Measurements from ENCODE around the gene IQGAP3. TPM values are rescaled to one million over a fixed set of nuclear protein-coding genes. Genes with fewer than 3 reads are reported as not detected.

IQGAP3 gene
- polyA plus RNA-seq, 1 experiment = 28.1 TPM

DNA sequence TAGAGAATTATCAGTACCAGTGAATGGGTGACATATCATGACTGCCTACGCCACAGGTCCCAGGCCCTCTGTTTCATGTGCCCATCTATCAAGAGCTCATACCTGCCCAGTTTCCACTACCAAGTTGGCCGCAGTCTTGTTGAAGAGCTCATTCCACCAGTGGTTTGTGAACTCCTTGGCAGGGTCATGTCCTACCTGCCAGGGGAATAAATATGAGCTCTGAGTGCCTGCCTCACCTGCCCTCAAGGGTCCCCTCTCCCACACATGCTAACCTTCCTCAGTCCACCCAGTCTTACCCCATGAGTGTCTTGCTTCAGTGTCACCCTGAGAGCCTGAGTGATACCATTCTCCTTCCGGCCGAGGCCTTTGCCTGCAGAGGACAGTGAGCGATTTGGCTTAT is 25.8 kb upstream of the IQGAP3 start:
- CTCF ChIA-PET = no interaction called here

GRCh38 chr1:156596426-156596825 is 24.1 kb upstream of the IQGAP3 start:
- Histone ChIP-seq H3K36me3 (ENCODE audit: control insufficient read depth, insufficient read depth, low read length) (peaks cover 11% of the 10 kb centered on the region), H3K4me3 (ENCODE audit: low read depth, low read length) (no peak overlapping the region), H3K27me3 (ENCODE audit: control insufficient read depth, insufficient read depth, low read length) (no peaks in the 10 kb centered on the region)
- POLR2A ChIA-PET = no interaction called here
- TF ChIP-seq, protein P1, sequence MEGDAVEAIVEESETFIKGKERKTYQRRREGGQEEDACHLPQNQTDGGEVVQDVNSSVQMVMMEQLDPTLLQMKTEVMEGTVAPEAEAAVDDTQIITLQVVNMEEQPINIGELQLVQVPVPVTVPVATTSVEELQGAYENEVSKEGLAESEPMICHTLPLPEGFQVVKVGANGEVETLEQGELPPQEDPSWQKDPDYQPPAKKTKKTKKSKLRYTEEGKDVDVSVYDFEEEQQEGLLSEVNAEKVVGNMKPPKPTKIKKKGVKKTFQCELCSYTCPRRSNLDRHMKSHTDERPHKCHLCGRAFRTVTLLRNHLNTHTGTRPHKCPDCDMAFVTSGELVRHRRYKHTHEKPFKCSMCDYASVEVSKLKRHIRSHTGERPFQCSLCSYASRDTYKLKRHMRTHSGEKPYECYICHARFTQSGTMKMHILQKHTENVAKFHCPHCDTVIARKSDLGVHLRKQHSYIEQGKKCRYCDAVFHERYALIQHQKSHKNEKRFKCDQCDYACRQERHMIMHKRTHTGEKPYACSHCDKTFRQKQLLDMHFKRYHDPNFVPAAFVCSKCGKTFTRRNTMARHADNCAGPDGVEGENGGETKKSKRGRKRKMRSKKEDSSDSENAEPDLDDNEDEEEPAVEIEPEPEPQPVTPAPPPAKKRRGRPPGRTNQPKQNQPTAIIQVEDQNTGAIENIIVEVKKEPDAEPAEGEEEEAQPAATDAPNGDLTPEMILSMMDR (IDR thresholded peaks at IDR 0.05; ENCODE audit: insufficient read depth, low read depth, low read length) = no peak
- CTCF ChIA-PET = interaction anchor here (1.2 kb wide), 1 partner anchor 116 kb away, joined by 4 read pairs; no protein-coding TSS in a partner anchor
- DNase-seq (ENCODE audit: low read depth) = no peak

More for the DNA sequence above, 25.8 kb upstream of the IQGAP3 start:
- H3K4me3 ChIP-seq (ENCODE audit: low read depth, low read length) = no peak overlapping the region
- no peak for DNase-seq (ENCODE audit: low read depth)
- H3K27me3 ChIP-seq (ENCODE audit: control insufficient read depth, insufficient read depth, low read length) = no peaks in the 10 kb centered on the region
- POLR2A ChIA-PET = no interaction called here
- TF ChIP-seq, protein P1 (IDR thresholded peaks at IDR 0.05; ENCODE audit: insufficient read depth, low read depth, low read length) = no peak
- peaks cover 11% of the 10 kb centered on the region for H3K36me3 ChIP-seq (ENCODE audit: control insufficient read depth, insufficient read depth, low read length)

- no peak for DNase-seq (ENCODE audit: low read depth)
- no peaks in the 10 kb centered on the region for H3K27me3 ChIP-seq (ENCODE audit: control insufficient read depth, insufficient read depth, low read length)
- ChIA-PET CTCF (interaction anchor here (1.2 kb wide), 1 partner anchor 238 kb away, joined by 3 read pairs; no protein-coding TSS in a partner anchor), POLR2A (no interaction called here)
- no peak overlapping the region for H3K4me3 ChIP-seq (ENCODE audit: low read depth, low read length)
- TF ChIP-seq, protein P1 (IDR thresholded peaks at IDR 0.05; ENCODE audit: insufficient read depth, low read depth, low read length) = no peak
- peaks cover 11% of the 10 kb centered on the region for H3K36me3 ChIP-seq (ENCODE audit: control insufficient read depth, insufficient read depth, low read length)
Observed at GRCh38 chr1:156595016-156595415, 22.7 kb upstream of the IQGAP3 start.

DNA sequence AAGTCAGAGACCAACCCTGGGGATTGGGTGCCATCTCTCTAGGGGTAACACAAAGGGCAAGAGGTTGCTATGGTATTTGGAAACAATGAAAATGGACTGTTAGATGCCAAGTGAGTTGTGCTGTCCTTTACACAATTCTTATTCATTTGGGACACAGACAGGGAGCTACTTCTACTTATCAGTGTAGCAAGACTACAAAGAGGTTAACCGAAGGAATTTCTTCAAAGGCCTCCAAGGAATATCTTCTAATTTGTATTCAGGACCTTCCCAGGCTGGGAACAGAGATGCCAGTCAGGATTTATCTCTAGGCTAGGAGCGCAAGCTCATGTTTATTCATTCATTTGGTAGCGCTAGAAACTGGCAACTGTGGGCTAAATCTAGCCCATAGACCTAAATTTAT is 21.8 kb upstream of the IQGAP3 start:
- no peaks in the 10 kb centered on the region for H3K27me3 ChIP-seq (ENCODE audit: control insufficient read depth, insufficient read depth, low read length)
- H3K36me3 ChIP-seq (ENCODE audit: control insufficient read depth, insufficient read depth, low read length) = peaks cover 11% of the 10 kb centered on the region
- ChIA-PET CTCF (interaction anchor here (0.6 to 3.1 kb wide), 5 partner anchors 10 to 208 kb away, joined by 3 to 15 read pairs (median 5); no protein-coding TSS in a partner anchor), POLR2A (no interaction called here)
- DNase-seq (ENCODE audit: low read depth) = no peak
- H3K4me3 ChIP-seq (ENCODE audit: low read depth, low read length) = no peak overlapping the region
- TF ChIP-seq, protein P1 (IDR thresholded peaks at IDR 0.05; ENCODE audit: insufficient read depth, low read depth, low read length) = no peak

DNA sequence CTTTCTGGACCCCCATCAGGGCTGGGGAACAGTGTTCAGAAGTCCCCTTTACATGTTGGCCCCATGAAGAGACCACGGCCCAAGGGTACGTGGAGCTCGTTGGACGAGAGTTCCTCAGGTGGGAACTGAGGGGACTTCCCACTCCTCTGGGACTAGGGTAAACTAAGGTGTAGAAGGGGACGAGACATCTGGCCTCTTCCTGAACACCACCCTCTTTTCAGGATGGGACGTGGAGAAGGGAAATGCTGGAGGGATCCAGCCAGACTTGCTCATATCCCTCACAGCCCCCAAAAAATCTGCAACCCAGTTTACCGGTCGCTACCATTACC is 21.3 kb upstream of the IQGAP3 start:
- peaks cover 11% of the 10 kb centered on the region for H3K36me3 ChIP-seq (ENCODE audit: control insufficient read depth, insufficient read depth, low read length)
- CTCF ChIA-PET = interaction anchor here (1.0 to 3.1 kb wide), 5 partner anchors 10 to 208 kb away, joined by 3 to 15 read pairs (median 5); no protein-coding TSS in a partner anchor
- TF ChIP-seq, protein P1 (IDR thresholded peaks at IDR 0.05; ENCODE audit: insufficient read depth, low read depth, low read length) = no peak
- no peak overlapping the region for H3K4me3 ChIP-seq (ENCODE audit: low read depth, low read length)
- H3K27me3 ChIP-seq (ENCODE audit: control insufficient read depth, insufficient read depth, low read length) = no peaks in the 10 kb centered on the region
- DNase-seq (ENCODE audit: low read depth) = no peak
- POLR2A ChIA-PET = no interaction called here
